ENCODE data around the gene SP140L.

Gene SP140L

DNA sequence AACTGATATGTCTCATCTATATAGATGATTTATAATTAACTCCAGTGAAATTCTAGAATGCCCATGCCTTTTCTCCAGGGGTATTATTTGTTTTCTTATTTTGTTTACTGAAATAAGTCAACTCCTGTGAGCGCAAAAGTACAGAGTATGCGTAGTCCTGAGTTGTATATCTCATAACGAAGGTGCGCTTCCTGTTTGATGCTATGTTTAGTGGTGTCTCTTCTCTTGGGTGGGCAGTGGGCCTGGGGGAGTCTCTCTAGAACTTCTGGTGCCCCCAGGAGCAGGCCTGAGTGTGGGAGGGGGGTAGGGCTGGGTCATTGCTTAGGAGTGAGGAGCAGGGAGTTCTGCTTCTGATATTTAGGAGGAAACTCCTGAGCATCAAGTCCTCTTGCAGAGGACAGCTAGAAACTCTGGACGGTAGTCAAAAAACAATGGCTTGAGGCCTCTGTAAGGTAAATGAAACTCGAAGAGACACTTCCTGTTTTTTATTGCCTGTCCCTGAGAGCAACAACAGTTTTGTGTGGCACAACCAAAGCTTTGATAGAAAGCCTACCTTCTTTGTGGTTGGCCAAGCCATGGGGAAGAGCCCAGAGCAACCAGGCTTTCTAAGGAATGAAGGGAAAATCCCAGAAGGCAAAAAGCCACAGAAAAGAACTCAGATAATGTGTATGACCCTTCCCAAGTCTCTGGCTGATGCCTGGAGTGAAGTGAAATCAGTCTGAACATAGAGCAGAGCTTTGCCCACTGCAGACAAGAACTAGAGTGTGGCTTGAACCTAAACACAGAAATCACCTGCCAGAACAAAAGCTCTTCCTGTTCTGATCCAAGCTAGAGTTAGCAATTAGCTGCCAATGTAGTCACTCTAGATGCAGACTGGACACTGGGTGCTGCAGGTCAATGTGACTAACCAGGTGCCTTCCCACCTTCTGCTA is 8.5 kb upstream of the SP140L start:
- TF ChIP-seq, protein P1, sequence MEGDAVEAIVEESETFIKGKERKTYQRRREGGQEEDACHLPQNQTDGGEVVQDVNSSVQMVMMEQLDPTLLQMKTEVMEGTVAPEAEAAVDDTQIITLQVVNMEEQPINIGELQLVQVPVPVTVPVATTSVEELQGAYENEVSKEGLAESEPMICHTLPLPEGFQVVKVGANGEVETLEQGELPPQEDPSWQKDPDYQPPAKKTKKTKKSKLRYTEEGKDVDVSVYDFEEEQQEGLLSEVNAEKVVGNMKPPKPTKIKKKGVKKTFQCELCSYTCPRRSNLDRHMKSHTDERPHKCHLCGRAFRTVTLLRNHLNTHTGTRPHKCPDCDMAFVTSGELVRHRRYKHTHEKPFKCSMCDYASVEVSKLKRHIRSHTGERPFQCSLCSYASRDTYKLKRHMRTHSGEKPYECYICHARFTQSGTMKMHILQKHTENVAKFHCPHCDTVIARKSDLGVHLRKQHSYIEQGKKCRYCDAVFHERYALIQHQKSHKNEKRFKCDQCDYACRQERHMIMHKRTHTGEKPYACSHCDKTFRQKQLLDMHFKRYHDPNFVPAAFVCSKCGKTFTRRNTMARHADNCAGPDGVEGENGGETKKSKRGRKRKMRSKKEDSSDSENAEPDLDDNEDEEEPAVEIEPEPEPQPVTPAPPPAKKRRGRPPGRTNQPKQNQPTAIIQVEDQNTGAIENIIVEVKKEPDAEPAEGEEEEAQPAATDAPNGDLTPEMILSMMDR (conservative IDR thresholded peaks at IDR 0.05) = no peak
- no peak overlapping the region for H3K27ac ChIP-seq

DNA sequence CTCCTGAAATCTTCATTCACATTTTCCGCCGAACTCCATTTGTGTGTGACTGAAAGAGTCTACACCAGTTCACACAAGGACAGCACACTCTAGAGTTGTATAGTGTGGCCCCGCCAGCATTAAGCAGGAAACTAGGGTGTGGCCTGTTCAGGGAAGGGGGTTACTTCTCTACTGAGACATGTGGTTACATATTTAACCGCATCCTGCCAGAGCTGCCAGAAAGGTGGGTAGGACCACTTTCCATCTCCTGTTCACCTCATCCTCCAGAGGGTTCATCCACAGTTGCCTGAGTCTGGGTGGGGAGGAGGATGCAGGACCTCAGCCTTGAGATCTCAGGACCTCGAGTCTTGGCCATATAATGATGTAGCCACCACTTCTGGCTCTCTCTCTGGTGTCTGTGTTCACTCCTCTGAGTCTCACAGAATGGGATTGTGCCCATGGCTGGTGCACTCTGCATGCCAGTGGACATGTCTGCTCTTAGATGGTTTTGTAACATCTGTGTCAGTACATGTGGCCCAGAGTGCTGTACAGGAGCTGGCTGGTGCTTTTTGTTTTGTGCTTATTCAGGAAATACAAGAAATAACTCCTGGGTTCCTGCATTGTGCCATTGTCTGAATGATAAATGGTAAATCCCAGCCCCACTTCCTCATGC is 7.7 kb upstream of the SP140L start:
- TF ChIP-seq, protein P1 (conservative IDR thresholded peaks at IDR 0.05) = no peak
- no peak overlapping the region for H3K27ac ChIP-seq

DNA sequence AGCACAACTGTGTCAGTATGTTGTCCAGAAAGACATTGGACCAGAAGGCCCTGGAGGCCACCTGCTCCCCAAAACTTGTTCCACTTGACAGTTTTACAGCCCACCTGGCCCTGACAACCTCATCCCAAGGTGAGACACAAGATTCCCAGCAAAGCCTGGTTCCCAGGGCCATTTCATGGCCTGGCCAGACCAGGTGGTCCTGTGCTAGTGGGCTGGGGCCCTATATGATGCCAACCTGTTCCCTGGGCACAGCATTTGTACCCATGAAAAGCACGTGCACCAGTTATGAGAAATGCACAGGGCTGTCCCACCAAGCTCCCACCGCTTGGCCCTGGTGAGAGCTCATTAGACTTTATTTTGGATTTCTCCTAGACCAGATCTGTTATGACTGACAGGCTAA is 6.0 kb upstream of the SP140L start:
- no peak overlapping the region for H3K27ac ChIP-seq
- TF ChIP-seq, protein P1 (conservative IDR thresholded peaks at IDR 0.05) = no peak

DNA sequence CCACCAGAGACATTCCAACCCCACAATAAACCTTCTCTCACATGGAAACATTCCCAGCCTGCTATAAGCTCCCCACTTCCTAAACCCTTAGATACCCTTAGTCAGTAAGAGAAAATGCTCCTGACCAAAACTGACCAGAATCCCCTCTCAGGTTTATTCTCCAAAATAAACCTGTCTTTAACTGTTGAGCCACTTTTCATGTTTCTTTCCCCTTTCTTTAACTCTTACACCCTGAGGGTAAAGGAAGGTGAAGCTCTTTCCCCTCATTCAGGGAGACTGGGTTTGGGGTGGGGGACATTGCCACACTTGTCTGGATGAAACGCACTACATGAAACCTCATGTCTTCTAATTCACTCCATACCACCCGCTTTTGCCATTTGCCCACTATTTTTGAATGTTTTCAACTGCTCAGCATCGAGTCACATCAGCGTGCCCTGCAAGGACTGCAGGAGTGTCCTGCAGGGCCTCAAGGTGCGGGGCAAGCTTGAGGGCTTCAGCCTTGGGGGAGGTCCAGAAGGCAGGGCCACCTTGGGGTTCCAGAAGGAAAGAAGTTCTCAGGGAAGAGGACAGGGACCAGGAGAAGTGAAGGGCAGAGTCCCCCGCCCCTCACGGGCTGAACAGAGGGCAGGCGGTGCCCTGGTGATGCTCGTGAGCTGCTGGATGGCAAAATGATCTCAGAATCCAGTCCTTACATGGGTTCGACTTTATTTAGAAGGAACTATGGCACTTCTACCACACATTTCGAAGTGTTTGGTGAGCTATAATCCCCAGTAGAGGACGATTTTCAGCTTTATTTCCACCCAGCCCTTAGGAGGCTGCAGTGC is 4.2 kb upstream of the SP140L start:
- TF ChIP-seq, protein P1 (conservative IDR thresholded peaks at IDR 0.05) = 0 out of 2 replicates have a peak, but pooled peaks have one; percentile 19
- no peak overlapping the region for H3K27ac ChIP-seq

DNA sequence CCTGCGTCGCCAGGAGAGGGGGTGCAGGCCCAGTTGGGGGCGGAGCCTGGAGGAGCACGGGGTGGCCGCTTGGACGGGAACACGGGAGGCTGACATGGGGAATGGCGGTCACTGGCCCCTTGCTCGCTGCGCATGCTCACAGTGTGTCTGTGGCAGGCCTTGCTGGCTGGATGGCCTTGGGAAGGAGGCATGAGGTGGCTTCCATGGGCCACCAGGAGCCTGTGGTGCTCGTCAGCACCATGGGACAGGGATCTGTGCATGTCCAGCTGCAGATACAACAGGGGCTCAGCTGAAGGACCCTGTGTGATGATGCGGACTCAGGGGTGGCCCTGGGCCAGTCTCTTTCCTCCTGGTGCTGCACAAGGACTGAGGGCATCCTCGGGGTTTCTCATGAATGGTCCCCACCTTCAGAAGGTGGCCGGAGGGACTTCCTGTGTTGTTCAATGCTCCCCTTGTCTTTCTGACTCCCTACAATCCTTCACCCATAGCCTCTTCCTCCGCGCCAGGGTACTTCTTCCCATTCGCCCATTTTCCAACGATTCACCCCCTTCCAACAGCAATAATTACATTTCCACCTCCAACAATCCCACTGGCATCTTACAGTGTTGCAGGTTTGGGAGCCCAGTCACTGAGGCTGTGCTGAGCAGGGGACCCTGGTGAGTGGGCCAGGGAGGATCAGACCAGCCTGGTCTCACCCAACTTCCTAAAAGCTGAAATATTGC is 3.4 kb upstream of the SP140L start:
- TF ChIP-seq, protein P1 (conservative IDR thresholded peaks at IDR 0.05) = no peak
- no peak overlapping the region for H3K27ac ChIP-seq

DNA sequence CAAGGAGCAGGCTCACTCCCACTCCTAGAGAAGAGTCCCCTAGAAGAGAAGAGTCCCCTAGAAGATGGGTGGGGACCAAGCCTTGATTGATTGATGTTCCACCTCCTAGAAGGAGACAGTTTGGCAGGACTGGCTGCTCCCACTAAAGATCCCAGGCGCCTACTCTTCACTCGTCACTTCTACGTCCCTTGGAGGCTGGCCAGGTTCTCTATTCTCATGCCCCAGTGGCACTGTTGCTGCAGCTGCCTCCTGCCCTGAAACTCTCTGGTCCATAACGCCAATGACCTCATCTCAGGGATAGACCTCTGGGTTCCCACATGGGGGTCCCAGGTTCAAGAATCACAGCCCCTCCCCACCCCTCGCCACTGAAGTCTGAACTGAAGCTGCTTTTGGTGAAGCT is 2.5 kb upstream of the SP140L start:
- H3K27ac ChIP-seq = no peak overlapping the region
- TF ChIP-seq, protein P1 (conservative IDR thresholded peaks at IDR 0.05) = no peak

All from VCaP (cell line).